Spleen (tissue), 7 donors: ENCODE results near the gene ZNF609.

ENCODE experiments used
- CTCF ChIP-seq, 11 experiments: fragments of 200-600 bp in 7 of 11; fragments of 450-650 bp in 4 of 11; sonication (generic) in 4 of 11; IDR thresholded peaks in 8 of 11; conservative IDR thresholded peaks in 3 of 11; 1 replicate in 7 of 11; 2 replicates in 4 of 11; pipeline versions ENCODE4 v1.4.0 to v1.8.0; 2016 to 2021; ENCODE audit warnings: antibody characterized with exemption in 11 of 11, inconsistent platforms in 4 of 11, mild to moderate bottlenecking in 1 of 11
- POLR2A ChIP-seq, 3 donors: fragments of 450-650 bp; IDR thresholded peaks; one replicate each; pipeline ENCODE4 v1.5.1; 2017; ENCODE audit warnings: antibody characterized with exemption in 3 of 3, mild to moderate bottlenecking in 1 of 3
- donor health status: DM: no; HTN: no; CAD: no; lungs with moderate emphysema.
- donor health status: DM: no; HTN: no; CAD: no.
- donor health status: DM: no; HTN: no; CAD: no.

DNA sequence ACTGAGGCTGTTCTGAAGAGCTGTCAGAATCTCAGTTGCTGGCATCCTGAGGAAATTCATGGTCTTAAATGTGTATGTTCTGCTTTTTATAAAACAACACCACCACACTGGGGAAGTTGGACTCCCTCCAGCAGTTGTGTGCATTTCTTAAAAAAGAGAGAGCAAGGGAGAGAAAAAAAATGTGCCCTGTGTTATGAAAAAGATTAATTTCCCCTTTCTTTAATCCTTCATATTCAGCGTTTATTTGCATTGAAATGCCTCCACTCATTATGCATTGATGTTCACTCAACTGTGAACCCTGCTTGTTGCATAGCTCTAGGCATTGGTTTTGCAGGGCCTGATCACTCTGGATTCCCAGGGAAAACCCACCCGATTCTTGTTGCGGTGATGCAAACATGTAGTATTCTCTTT lies 4.4 kb upstream of the ZNF609 start:
- no peak for TF ChIP-seq CTCF (IDR thresholded peaks at IDR 0.05 in 8 of 11, conservative IDR thresholded peaks at IDR 0.05 in 3 of 11)
- TF ChIP-seq POLR2A (IDR thresholded peaks at IDR 0.05), result no peak
